MM.1S (cell line): ENCODE results near the gene CLEC16A.

Experiments used
- DNase-seq: peaks from one replicate; pipeline ENCODE4 v3.0.0-alpha.2; 2015
- H2AFZ ChIP-seq: fragments of 300-600 bp; sonication (generic); 2 replicates; pipeline ENCODE4 v1.6.0; 2016; ENCODE audit warnings: antibody characterized with exemption, low read length
- H3F3A ChIP-seq: fragments of 300-600 bp; sonication (generic); 2 replicates; pipeline ENCODE4 v1.6.1; 2016; ENCODE audit warnings: mild to moderate bottlenecking, antibody characterized with exemption, low read length, moderate library complexity, mixed read lengths; ENCODE audit not compliant: insufficient read depth
- H3K27ac ChIP-seq: fragments of 300-600 bp; sonication (generic); 2 replicates; pipeline ENCODE4 v1.5.1; 2016; ENCODE audit warnings: mild to moderate bottlenecking, low read length
- H3K27me3 ChIP-seq: fragments of 300-600 bp; sonication (generic); replicated peaks from 2 replicates; pipeline ENCODE4 v1.6.0; 2016; ENCODE audit warnings: low read length; ENCODE audit not compliant: insufficient read depth
- H3K36me3 ChIP-seq: fragments of 300-600 bp; sonication (generic); replicated peaks from 2 replicates; pipeline ENCODE4 v1.6.1; 2016; ENCODE audit warnings: mild to moderate bottlenecking, low read length, mixed read lengths; ENCODE audit not compliant: insufficient read depth
- H3K4me1 ChIP-seq: fragments of 300-600 bp; sonication (generic); 2 replicates; pipeline ENCODE4 v1.6.1; 2016; ENCODE audit warnings: low read length, mixed read lengths
- H3K4me2 ChIP-seq: fragments of 300-600 bp; sonication (generic); 2 replicates; pipeline ENCODE4 v1.6.0; 2016; ENCODE audit warnings: low read depth, low read length
- H3K4me3 ChIP-seq: fragments of 300-600 bp; sonication (generic); 2 replicates; pipeline ENCODE4 v1.5.1; 2016; ENCODE audit warnings: low read length, mixed read lengths
- H3K79me2 ChIP-seq: fragments of 300-600 bp; sonication (generic); 2 replicates; pipeline ENCODE4 v1.6.1; 2016; ENCODE audit warnings: mixed run types, low read length, mixed read lengths
- H3K9ac ChIP-seq: fragments of 300-600 bp; sonication (generic); 2 replicates; pipeline ENCODE4 v1.6.1; 2016; ENCODE audit warnings: low read length, mixed read lengths
- H3K9me2 ChIP-seq: fragments of 300-600 bp; sonication (generic); replicated peaks from 2 replicates; pipeline ENCODE4 v1.6.1; 2016; ENCODE audit warnings: mild to moderate bottlenecking, low read length, mixed read lengths; ENCODE audit not compliant: insufficient read depth
- H3K9me3 ChIP-seq: fragments of 300-600 bp; sonication (generic); replicated peaks from 2 replicates; pipeline ENCODE4 v1.6.1; 2016; ENCODE audit warnings: mild to moderate bottlenecking, low read length, mixed read lengths; ENCODE audit not compliant: insufficient read depth
- H4K20me1 ChIP-seq: fragments of 300-600 bp; sonication (generic); 2 replicates; pipeline ENCODE4 v1.6.1; 2016; ENCODE audit warnings: mild to moderate bottlenecking, low read length, moderate library complexity, mixed read lengths; ENCODE audit not compliant: insufficient read depth
- CTCF ChIP-seq: fragments of 300-600 bp; sonication (generic); IDR thresholded peaks from 2 replicates; pipeline ENCODE4 v1.5.1; 2016; ENCODE audit warnings: antibody characterized with exemption, low read length, mixed read lengths
- EZH2 ChIP-seq: fragments of 300-600 bp; sonication (generic); optimal IDR thresholded peaks from 2 replicates; pipeline ENCODE3; 2017; ENCODE audit warnings: low read depth, mild to moderate bottlenecking, antibody characterized with exemption, low read length, mixed read lengths
- EZH2phosphoT487 ChIP-seq: fragments of 300-600 bp; sonication (generic); IDR thresholded peaks from 2 replicates; pipeline ENCODE4 v1.6.1; 2018; ENCODE audit warnings: antibody characterized with exemption, low read length

CLEC16A gene

DNA sequence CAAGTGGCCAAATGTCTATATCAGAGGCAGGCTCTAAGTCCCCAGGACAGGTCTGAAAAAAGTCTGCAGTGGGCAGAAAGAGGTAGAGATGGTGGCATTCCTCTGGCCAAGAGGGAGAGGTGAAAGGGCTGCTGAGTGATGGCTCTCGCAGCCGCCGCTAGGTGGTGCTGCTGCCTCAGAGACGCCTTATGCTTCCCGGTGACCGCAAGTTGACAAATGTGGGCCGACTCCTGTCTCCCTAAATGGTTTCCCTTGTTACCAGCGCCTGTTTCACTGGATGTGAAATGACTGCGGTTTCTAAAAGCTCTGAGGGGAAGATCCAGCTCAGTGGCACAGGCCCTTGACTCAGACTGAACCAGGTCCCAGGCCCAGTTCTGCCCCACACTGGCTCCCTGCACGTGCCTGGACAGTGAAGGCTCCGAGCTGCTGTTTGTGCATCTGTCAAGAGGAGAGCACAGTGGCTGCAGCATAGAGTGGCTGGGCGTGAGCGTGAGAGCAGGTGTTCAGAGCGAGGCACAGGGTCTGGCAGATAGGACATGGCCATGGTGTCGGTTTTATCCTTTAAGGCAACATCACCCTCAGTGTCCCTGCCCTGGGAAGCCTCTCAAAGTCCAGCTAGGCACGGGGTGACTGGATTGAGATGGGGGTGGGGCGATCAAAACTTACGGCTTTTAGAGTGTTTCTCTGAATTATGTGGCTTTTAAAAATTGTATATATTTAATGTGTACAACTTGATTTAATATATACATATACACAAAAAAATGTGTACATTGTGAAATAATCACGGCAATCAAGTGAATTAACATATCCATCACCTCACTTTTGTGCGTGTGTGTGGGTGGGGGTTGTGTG, 19.9 kb downstream of the CLEC16A start:
- DNase-seq: peak; percentile 83
- Histone ChIP-seq H3K36me3 (peaks cover 4% of the 10 kb centered on the region; the same call in 1 of the 2 replicates), H3K4me3 (peak overlapping the region; percentile 33; the same call in 1 of the 2 replicates), H3K27me3 (no peaks in the 10 kb centered on the region), H3K9me3 (no peaks in the 10 kb centered on the region), H3K27ac (peak overlapping the region; percentile 96), H2AFZ (peak overlapping the region; percentile 13; the same call in 1 of the 2 replicates), H3F3A (peaks cover 21% of the 10 kb centered on the region), H3K79me2 (peaks cover 13% of the 10 kb centered on the region), H3K4me1 (peaks cover 31% of the 10 kb centered on the region), H3K9ac (peak overlapping the region; percentile 85), H3K4me2 (peak overlapping the region; percentile 82), H4K20me1 (no peaks in the 10 kb centered on the region), H3K9me2 (no peaks in the 10 kb centered on the region)
- TF ChIP-seq CTCF: peak; percentile 97
- no peak for TF ChIP-seq EZH2
- no peak for TF ChIP-seq EZH2phosphoT487

DNA sequence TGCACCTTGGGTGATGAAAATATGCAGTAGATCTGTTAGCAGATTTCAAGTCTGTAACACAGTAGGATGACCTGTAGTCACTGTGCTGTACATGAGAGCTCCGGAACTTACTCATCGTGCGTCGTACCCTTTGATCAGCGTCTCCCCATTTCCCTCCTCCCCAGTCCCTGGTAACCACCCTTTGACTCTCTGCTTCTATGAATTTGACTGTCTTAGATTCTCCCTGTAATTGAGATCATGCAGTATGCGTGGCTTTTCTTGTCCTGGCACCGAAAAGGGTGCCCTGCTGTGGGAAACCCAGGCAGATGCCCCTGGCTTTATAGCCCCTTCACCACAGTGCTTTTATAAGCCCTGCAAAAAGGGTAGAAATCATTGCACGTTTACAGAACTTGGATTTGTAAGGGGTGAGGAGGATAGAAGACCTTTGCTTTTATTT, 20.5 kb downstream of the CLEC16A start:
- Histone ChIP-seq H3K36me3 (peaks cover 4% of the 10 kb centered on the region; the same call in 1 of the 2 replicates), H3K4me3 (peak overlapping the region; percentile 33; the same call in 1 of the 2 replicates), H4K20me1 (no peaks in the 10 kb centered on the region), H3K4me2 (peak overlapping the region; percentile 82), H3K27me3 (no peaks in the 10 kb centered on the region), H2AFZ (no peak overlapping the region), H3K9ac (peak overlapping the region; percentile 85), H3K9me3 (no peaks in the 10 kb centered on the region), H3K79me2 (peaks cover 13% of the 10 kb centered on the region), H3F3A (peaks cover 21% of the 10 kb centered on the region), H3K27ac (peak overlapping the region; percentile 96), H3K4me1 (peaks cover 31% of the 10 kb centered on the region), H3K9me2 (no peaks in the 10 kb centered on the region)
- TF ChIP-seq CTCF (no peak), EZH2phosphoT487 (no peak), EZH2 (no peak)
- DNase-seq: peak; percentile 78

- TF ChIP-seq EZH2: no peak
- TF ChIP-seq EZH2phosphoT487: no peak
- no peak for TF ChIP-seq CTCF
- H3K27ac ChIP-seq: peak overlapping the region; percentile 96
- H3K9me2 ChIP-seq: no peaks in the 10 kb centered on the region
- peaks cover 4% of the 10 kb centered on the region; the same call in 1 of the 2 replicates for H3K36me3 ChIP-seq
- no peak overlapping the region for H2AFZ ChIP-seq
- H3K4me3 ChIP-seq: peak overlapping the region; percentile 33; the same call in 1 of the 2 replicates
- peaks cover 31% of the 10 kb centered on the region for H3K4me1 ChIP-seq
- peak overlapping the region; percentile 82 for H3K4me2 ChIP-seq
- H4K20me1 ChIP-seq: no peaks in the 10 kb centered on the region
- no peaks in the 10 kb centered on the region for H3K27me3 ChIP-seq
- H3K9ac ChIP-seq: peak overlapping the region; percentile 85
- peaks cover 21% of the 10 kb centered on the region for H3F3A ChIP-seq
- H3K79me2 ChIP-seq: peaks cover 13% of the 10 kb centered on the region
- DNase-seq: peak; percentile 95
- no peaks in the 10 kb centered on the region for H3K9me3 ChIP-seq
Observed at GRCh38 chr16:10965440-10966061, 21.2 kb downstream of the CLEC16A start.
